PC-9 (cell line): ENCODE results near the gene RUFY3. TPM values are rescaled to one million over a fixed set of nuclear protein-coding genes. Genes with fewer than 3 reads are reported as not detected.
"Not testable (repeated sequence)": the region's sequence is repeated elsewhere in the genome, so short reads cannot be mapped to it uniquely, and the experiment has no call there.

ENCODE experiments used
- BruUV-seq: library from RNA; stranded (reverse); fragments of 400-500 nt; replicated peaks from 2 replicates; lab custom pipeline; 2021; lab: Mats Ljungman, UMichigan
- CTCF ChIA-PET: fragments of 300-600 bp; sonication (Branson Sonifier 250); formaldehyde crosslinking; loops from one replicate; lab custom pipeline; 2022; ENCODE audit warnings: antibody characterized with exemption; lab: Charles Lee
- POLR2A ChIA-PET: fragments of 300-600 bp; sonication (Branson Sonifier 250); formaldehyde crosslinking; loops from one replicate; lab custom pipeline; 2022; ENCODE audit warnings: antibody characterized with exemption; ENCODE audit not compliant: unreplicated experiment; lab: Charles Lee
- DNase-seq, 2 experiments: peaks; one replicate each; pipeline versions ENCODE4 v3.0.0 to v3.0.0-alpha.2; 2015 to 2022; ENCODE audit warnings: mixed read lengths in 1 of 2
- H2AFZ ChIP-seq: fragments of 200-600 bp; sonication (generic); 2 replicates; pipeline ENCODE4 v1.8.1; 2017; ENCODE audit warnings: antibody characterized with exemption
- H3F3A ChIP-seq: fragments of 200-600 bp; sonication (generic); 2 replicates; pipeline ENCODE4 v1.8.1; 2017; ENCODE audit warnings: antibody characterized with exemption, mild to moderate bottlenecking, low read depth; ENCODE audit not compliant: insufficient read depth
- H3K27ac ChIP-seq: fragments of 200-600 bp; sonication (generic); 2 replicates; pipeline ENCODE4 v1.6.1; 2016; ENCODE audit warnings: mixed run types
- H3K27me3 ChIP-seq: fragments of 200-600 bp; sonication (generic); 2 replicates; pipeline ENCODE4 v1.6.1; 2016; ENCODE audit warnings: low read depth, mixed run types; ENCODE audit not compliant: insufficient read depth
- H3K36me3 ChIP-seq: fragments of 200-600 bp; sonication (generic); 2 replicates; pipeline ENCODE4 v1.6.1; 2016; ENCODE audit warnings: low read depth, mixed run types
- H3K4me1 ChIP-seq: fragments of 200-600 bp; sonication (generic); replicated peaks from 2 replicates; pipeline ENCODE4 v1.6.1; 2016; ENCODE audit warnings: mixed run types; ENCODE audit not compliant: insufficient read depth
- H3K4me2 ChIP-seq: fragments of 200-600 bp; sonication (generic); 2 replicates; pipeline ENCODE4 v1.6.1; 2017; ENCODE audit warnings: mixed run types
- H3K4me3 ChIP-seq: fragments of 200-600 bp; sonication (generic); 2 replicates; pipeline ENCODE4 v1.6.1; 2016; ENCODE audit warnings: mixed run types
- H3K79me2 ChIP-seq: fragments of 200-600 bp; sonication (generic); 2 replicates; pipeline ENCODE4 v1.6.1; 2017; ENCODE audit warnings: low read depth, mixed run types
- H3K9me2 ChIP-seq: fragments of 200-600 bp; sonication (generic); 2 replicates; pipeline ENCODE4 v1.8.1; 2017; ENCODE audit warnings: mild to moderate bottlenecking; ENCODE audit not compliant: insufficient read depth
- H3K9me3 ChIP-seq: fragments of 200-600 bp; sonication (generic); 2 replicates; pipeline ENCODE4 v1.8.1; 2016; ENCODE audit warnings: low read depth; ENCODE audit not compliant: insufficient read depth
- H4K20me1 ChIP-seq: fragments of 200-600 bp; sonication (generic); 2 replicates; pipeline ENCODE4 v1.8.1; 2017; ENCODE audit not compliant: insufficient read depth
- CTCF ChIP-seq: fragments of 200-600 bp; sonication (generic); conservative IDR thresholded peaks from 2 replicates; pipeline ENCODE4 v1.6.1; 2017; ENCODE audit warnings: mixed run types, antibody characterized with exemption, mild to moderate bottlenecking, moderate library complexity
- EZH2 ChIP-seq: fragments of 200-600 bp; sonication (generic); IDR thresholded peaks from 2 replicates; pipeline ENCODE4 v1.8.0; 2017; ENCODE audit warnings: antibody characterized with exemption, low read depth
- intact Hi-C: fragments of 100-400 bp; cut with micrococcal nuclease; formaldehyde crosslinking; loops from one replicate; pipeline ENCODE4 v1.10.0; 2022; ENCODE audit not compliant: unreplicated experiment
- total RNA-seq: library from RNA; stranded (reverse); gene quantifications from 2 replicates; pipeline ENCODE4 v1.2.3, GENCODE V29; 2021

RUFY3 gene
- total RNA-seq, 1 experiment from 2014 or later: 23.6 TPM

DNA sequence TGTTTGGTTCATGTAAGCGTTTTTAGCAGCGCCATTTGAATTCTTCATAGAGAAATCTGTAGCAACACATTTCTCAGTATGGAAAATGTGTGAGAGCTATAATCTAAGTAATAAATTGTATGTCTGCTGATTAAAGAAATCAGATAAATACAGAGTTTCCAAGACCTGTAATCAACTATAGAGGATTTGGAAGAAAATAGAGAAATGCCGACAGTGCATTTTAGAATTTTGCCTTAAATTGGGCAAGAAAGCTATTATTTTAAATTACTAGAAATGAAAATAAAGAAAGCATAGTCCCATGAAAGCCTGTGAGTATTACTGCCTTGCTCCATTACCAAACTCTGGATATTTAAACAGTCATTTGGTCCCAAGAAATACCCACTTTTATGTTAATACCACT is 2.7 kb downstream of the RUFY3 start:
- TF ChIP-seq EZH2: no peak
- TF ChIP-seq CTCF: no peak
- Histone ChIP-seq H3K4me3 (no peak overlapping the region), H3K9me2 (no peaks in the 10 kb centered on the region), H3K4me1 (peaks cover 5% of the 10 kb centered on the region), H3F3A (peaks cover 1% of the 10 kb centered on the region; the same call in 1 of the 2 replicates), H3K4me2 (no peak overlapping the region), H3K79me2 (peaks cover 12% of the 10 kb centered on the region; the same call in 1 of the 2 replicates), H3K9me3 (no peaks in the 10 kb centered on the region), H4K20me1 (no peaks in the 10 kb centered on the region), H2AFZ (no peak overlapping the region), H3K27ac (no peak overlapping the region), H3K27me3 (no peaks in the 10 kb centered on the region), H3K36me3 (no peaks in the 10 kb centered on the region)
- BruUV-seq: no TSS peak
- no peak for DNase-seq
- ChIA-PET CTCF (interaction anchor here (0.6 kb wide), 1 partner anchor 12 kb away, joined by 3 read pairs; no protein-coding TSS in a partner anchor), POLR2A (interaction anchor here (0.6 kb wide), 1 partner anchor 10 kb away, joined by 4 read pairs; no protein-coding TSS in a partner anchor)
- intact Hi-C loops: no loop called here

DNA sequence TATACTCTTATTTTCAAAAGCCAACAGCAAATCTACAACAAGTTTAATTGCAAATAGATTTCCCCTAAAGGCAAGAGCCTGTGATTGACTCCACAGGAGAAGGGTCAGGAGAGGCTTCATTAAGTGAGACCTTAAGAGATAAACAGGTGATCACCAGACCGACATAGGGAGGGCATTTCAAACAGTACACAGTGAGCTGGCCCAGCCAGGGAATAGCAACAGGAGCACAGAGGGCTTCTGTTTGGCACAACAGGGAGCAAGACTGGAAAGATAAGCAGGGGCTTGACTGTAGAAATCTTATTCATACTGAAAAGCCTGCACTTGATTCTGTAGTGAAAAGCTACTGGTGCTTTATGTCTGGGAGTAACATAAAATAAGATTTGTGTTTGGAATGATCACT is 3.9 kb downstream of the RUFY3 start:
- POLR2A ChIA-PET: no interaction called here

DNA sequence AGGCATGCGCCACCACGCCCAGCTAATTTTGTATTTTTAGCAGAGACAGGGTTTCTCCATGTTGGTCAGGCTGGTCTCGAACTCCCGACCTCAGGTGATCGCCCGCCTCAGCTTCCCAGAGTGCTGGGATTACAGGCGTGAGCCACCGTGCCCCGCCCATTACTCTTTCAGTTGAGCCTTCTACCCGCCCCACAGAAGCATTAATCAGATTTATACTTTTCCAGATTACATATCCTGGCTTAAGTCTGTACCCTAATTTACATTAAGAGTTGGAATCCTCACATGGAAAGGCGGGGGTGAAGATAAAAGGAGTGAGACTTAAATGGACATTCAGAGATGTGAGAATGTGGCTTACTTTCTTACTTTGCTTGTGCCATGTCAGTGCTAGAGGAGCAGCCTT is 4.8 kb downstream of the RUFY3 start:
- H3K27me3 ChIP-seq, H4K20me1 ChIP-seq, CTCF ChIA-PET, DNase-seq, H3K4me2 ChIP-seq, H2AFZ ChIP-seq, H3K79me2 ChIP-seq, H3F3A ChIP-seq, BruUV-seq, H3K4me1 ChIP-seq, H3K9me3 ChIP-seq, H3K9me2 ChIP-seq, H3K36me3 ChIP-seq, POLR2A ChIA-PET, H3K4me3 ChIP-seq, intact Hi-C loops, H3K27ac ChIP-seq: not testable (repeated sequence)

More for the DNA sequence above, 3.9 kb downstream of the RUFY3 start:
- H3K36me3 ChIP-seq: no peaks in the 10 kb centered on the region
- DNase-seq: no peak
- H3K4me2 ChIP-seq: no peak overlapping the region
- no peaks in the 10 kb centered on the region for H3K9me2 ChIP-seq
- H4K20me1 ChIP-seq: no peaks in the 10 kb centered on the region
- no peaks in the 10 kb centered on the region for H3K27me3 ChIP-seq
- BruUV-seq: no TSS peak
- CTCF ChIA-PET: no interaction called here
- no peaks in the 10 kb centered on the region for H3F3A ChIP-seq
- no peak overlapping the region for H3K4me3 ChIP-seq
- no peaks in the 10 kb centered on the region for H3K4me1 ChIP-seq
- 0 out of 2 replicates have a peak, but pooled peaks cover 1% of the 10 kb centered on the region for H3K79me2 ChIP-seq
- no peak overlapping the region for H3K27ac ChIP-seq
- TF ChIP-seq EZH2 (no peak), CTCF (no peak)
- intact Hi-C loops: no loop called here
- no peaks in the 10 kb centered on the region for H3K9me3 ChIP-seq
- no peak overlapping the region for H2AFZ ChIP-seq

- no TSS peak for BruUV-seq
- Histone ChIP-seq H3K27me3 (no peaks in the 10 kb centered on the region), H4K20me1 (no peaks in the 10 kb centered on the region), H3K36me3 (no peaks in the 10 kb centered on the region), H2AFZ (no peak overlapping the region), H3K9me3 (no peaks in the 10 kb centered on the region), H3K4me1 (no peaks in the 10 kb centered on the region), H3K4me2 (no peak overlapping the region), H3F3A (no peaks in the 10 kb centered on the region), H3K9me2 (no peaks in the 10 kb centered on the region), H3K4me3 (no peak overlapping the region), H3K79me2 (no peaks in the 10 kb centered on the region), H3K27ac (no peak overlapping the region)
- ChIA-PET CTCF (no interaction called here), POLR2A (no interaction called here)
- intact Hi-C loops: no loop called here
- DNase-seq: no peak
- TF ChIP-seq EZH2 (no peak), CTCF (no peak)
These were observed 6.3 kb downstream of the RUFY3 start for GRCh38 chr4:70728091-70728490.

DNA sequence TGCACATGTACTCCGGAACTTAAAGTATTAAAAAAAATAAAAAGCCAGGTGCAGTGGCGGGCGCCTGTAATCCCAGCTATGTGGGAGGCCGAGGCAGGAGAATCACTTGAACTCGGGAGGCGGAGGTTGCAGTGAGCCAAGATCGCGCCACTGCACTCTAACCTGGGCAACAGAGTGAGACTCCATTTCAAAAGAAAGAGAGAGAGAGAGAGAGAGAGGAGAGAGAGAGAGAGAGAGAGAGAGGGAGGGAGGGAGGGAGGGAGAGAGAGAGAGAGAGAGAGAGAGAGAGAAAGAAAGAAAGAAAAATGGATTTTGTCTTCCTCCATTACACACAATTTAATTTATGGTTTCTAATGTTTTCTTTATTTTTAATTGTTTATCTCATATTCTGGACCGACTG is 11.1 kb downstream of the RUFY3 start:
- DNase-seq, CTCF ChIA-PET, H3K4me1 ChIP-seq, H4K20me1 ChIP-seq, POLR2A ChIA-PET, BruUV-seq, intact Hi-C loops, H3K9me3 ChIP-seq, H3K27me3 ChIP-seq, H3F3A ChIP-seq, H2AFZ ChIP-seq, H3K4me2 ChIP-seq, H3K79me2 ChIP-seq, H3K36me3 ChIP-seq, H3K9me2 ChIP-seq, H3K27ac ChIP-seq, H3K4me3 ChIP-seq: not testable (repeated sequence)
